ENCODE results near the gene C11orf24. TPM values are rescaled to one million over a fixed set of nuclear protein-coding genes. Genes with fewer than 3 reads are reported as not detected.
"Not testable (repeated sequence)": the region's sequence is repeated elsewhere in the genome, so short reads cannot be mapped to it uniquely, and the experiment has no call there.

C11orf24 gene
- total RNA-seq, 2 experiments from 2014 or later: 49.4 to 54.0 TPM

- ChIA-PET CTCF (interaction anchor here (7.8 kb wide), 1 partner anchor 44 kb away, joined by 109 read pairs; no protein-coding TSS in a partner anchor), POLR2A (no interaction called here)
Observed at GRCh38 chr11:68302256-68302655, 30.5 kb upstream of the C11orf24 start.

- CTCF ChIA-PET: interaction anchor here (0.7 to 7.8 kb wide), 2 partner anchors 29 to 42 kb away, joined by 3 to 109 read pairs; no protein-coding TSS in a partner anchor
- POLR2A ChIA-PET: no interaction called here
Observed at GRCh38 chr11:68300076-68300830, 28.5 kb upstream of the C11orf24 start.

DNA sequence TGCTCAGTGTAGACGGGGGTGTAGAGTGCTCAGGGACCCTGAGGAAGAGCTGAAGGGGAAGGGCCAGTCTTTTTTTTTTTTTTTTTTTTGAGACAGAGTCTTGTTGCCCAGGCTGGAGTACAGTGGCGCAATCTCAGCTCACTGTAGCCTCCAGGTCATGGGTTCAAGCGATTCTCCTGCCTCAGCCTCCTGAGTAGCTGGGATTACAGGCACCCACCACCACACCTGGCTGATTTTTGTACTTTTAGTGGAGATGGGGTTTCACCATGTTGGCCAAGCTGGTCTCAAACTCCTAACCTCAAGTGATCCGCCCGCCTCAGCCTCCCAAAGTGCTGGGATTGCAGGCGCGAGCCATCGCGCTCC is 27.7 kb upstream of the C11orf24 start:
- CTCF ChIA-PET: interaction anchor here (0.6 to 7.8 kb wide), 4 partner anchors 17 to 84 kb away, joined by 3 to 109 read pairs (median 12); no protein-coding TSS in a partner anchor
- POLR2A ChIA-PET: not testable (repeated sequence)

DNA sequence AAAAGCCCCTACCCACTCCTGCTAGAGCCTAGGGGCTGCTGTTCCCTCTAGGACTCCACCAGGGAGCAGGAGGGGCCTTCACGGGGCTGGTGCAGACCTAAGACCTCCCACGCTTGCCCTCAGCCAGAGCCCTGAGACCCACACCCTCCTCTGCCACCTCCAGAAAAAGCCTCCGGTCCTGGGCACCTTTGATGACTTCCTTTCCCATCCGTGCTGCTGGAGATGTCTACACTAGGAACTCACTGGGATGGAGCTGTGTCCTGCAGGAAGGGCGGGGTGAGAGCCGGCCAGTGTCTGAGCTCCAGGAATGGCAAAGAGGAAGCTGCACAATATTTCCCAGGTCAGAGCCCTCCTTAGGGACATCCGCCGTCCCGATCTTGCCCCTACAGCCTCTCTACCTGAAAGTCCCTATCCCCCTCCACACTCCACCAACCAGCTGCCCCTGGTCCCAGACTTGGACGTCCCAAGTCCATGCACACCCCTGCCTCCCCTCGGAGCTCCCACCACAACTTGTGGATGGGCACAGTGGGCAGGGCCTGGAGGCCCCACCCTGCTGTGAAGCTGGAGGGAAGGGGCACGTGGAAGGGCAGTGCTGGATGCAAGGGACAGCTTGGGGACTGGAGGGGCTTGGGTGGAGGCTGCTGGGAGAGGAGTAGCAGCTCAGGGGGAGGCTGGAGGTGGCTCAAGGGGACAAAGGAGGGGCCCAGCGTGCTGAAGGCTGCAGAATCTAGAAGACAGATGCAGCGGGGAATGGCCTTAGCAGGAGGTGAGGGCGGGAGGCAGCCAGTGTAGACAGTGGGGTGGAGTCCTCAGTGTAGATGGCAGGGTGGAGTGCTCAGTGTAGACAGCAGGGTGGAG is 27.1 kb upstream of the C11orf24 start:
- CTCF ChIA-PET: interaction anchor here (0.6 to 7.8 kb wide), 10 partner anchors 10 to 85 kb away, joined by 3 to 109 read pairs (median 10); partner anchors contain the start of gene C11orf24
- POLR2A ChIA-PET: no interaction called here

DNA sequence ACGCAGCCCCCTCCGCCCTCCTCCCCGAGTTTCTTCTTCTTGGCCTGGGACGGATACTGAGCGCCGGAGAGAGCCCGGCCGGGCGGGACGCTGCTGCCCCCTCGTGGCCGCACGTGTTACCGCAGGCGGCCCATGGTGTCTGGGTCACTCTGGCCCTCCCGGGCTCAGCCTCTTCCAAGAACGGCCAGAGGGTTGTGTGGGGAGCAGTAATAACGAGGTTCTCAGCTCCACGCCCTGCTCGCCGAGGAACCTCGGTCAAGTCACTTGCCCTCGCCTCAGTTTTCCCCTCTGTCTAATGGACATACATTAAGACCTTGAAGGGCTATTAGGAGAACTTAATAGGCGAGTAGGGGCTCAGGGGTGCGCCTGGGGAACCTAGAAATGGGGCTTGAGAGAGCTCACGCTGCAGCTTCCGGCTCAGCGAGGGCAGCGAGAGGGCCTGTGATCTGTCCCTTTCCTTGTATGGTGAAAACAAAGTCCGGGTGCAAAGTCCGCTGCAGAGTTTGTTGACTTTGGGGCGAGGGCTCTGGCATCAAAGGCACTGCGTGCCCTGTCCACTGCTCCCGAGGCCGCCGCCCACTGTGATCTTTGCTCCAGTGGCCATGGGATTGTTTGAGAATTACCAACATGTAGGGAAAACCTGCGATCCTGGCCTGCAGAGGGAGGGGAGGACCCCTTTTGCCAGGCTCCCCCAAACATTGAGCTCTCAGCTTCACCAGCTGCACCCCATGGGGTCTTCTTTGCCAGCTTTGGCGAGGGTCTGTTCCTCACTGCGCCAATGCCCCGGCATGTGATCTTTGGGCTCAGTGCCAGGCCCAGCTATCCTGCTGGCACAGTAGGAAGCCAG is 26.3 kb upstream of the C11orf24 start:
- ChIA-PET CTCF (interaction anchor here (1.0 to 7.8 kb wide), 10 partner anchors 10 to 52 kb away, joined by 4 to 109 read pairs (median 10); partner anchors contain the start of genes C11orf24 and LRP5), POLR2A (interaction anchor here (0.6 kb wide), 1 partner anchor 26 kb away, joined by 13 read pairs; the partner anchor contains the start of gene C11orf24)

- ChIA-PET CTCF (interaction anchor here (0.7 to 7.8 kb wide), 11 partner anchors 9 to 67 kb away, joined by 3 to 109 read pairs (median 10); partner anchors contain the start of genes C11orf24 and LRP5), POLR2A (no interaction called here)
Observed at GRCh38 chr11:68297494-68297811, 25.7 kb upstream of the C11orf24 start.

DNA sequence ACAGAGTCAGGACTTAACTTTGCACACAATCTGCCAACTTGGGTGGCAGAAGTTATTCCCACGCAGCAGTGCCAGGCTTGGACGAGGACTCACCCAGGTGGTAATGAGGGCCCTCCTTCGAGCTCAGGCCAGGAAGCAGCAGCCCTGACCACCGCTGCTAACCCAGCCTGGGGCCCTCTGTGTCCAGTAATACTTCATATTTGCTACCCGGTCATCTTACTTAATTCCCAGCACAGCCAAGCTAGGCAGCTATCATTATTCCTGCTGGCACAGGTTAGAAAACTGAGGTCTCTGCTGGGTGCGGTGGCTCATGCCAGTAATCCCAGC is 25.2 kb upstream of the C11orf24 start:
- POLR2A ChIA-PET: no interaction called here
- CTCF ChIA-PET: interaction anchor here (0.7 to 7.8 kb wide), 10 partner anchors 9 to 67 kb away, joined by 3 to 109 read pairs (median 10); partner anchors contain the start of genes C11orf24 and LRP5

GRCh38 chr11:68296344-68297051 is 24.7 kb upstream of the C11orf24 start:
- CTCF ChIA-PET: interaction anchor here (0.5 to 7.8 kb wide), 8 partner anchors 8 to 154 kb away, joined by 3 to 109 read pairs (median 13); partner anchors contain the start of gene C11orf24
- POLR2A ChIA-PET: interaction anchor here (1.7 kb wide), 1 partner anchor 39 kb away, joined by 3 read pairs; no protein-coding TSS in a partner anchor

GRCh38 chr11:68295940-68296339 is 24.2 kb upstream of the C11orf24 start:
- CTCF ChIA-PET: interaction anchor here (3.3 to 7.8 kb wide), 4 partner anchors 17 to 43 kb away, joined by 15 to 109 read pairs (median 22); partner anchors contain the start of gene C11orf24
- POLR2A ChIA-PET: interaction anchor here (1.7 kb wide), 1 partner anchor 38 kb away, joined by 3 read pairs; no protein-coding TSS in a partner anchor

DNA sequence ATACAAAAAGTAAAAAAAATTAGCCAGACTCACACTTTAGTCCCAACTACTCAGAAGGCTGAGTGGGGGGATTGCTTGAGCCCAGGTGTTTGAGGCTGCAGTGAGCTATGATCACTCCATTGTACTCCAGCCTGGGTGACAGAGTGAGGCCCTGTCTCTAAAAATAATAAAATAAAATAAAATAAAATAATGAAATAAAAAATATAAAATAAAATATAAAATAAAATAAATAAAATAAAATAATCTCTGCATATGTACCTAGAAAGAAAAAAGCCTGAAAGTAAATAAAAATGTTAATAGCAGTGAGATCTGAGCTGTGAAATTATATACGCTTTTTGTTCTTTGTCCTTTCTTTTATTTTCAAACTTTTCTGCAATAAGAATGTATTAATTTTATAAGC is 23.5 kb upstream of the C11orf24 start:
- ChIA-PET CTCF (interaction anchor here (4.3 to 7.8 kb wide), 2 partner anchors 37 to 43 kb away, joined by 20 to 109 read pairs; no protein-coding TSS in a partner anchor), POLR2A (interaction anchor here (1.7 kb wide), 1 partner anchor 37 kb away, joined by 3 read pairs; no protein-coding TSS in a partner anchor)

GRCh38 chr11:68293708-68294107 is 21.9 kb upstream of the C11orf24 start:
- ChIA-PET CTCF (no interaction called here), POLR2A (no interaction called here)

DNA sequence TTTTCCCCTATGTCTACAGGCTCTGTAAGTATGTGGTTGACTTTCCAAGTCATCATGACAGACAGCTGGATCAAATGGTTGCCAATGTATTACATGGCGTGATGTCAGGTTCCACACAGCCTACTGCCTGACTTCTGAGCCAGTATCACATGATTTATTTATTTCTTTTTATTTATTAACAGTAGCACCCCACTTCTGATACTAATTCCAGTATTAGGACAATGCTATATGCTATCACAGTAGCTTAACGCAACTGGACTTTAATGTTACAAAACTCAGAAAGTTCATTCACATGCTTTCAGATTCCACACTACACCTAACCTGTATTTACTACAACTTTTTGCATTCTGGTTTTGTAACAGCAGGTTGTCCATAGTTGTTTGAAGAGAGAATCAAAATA is 17.7 kb upstream of the C11orf24 start:
- CTCF ChIA-PET: interaction anchor here (3.0 kb wide), 1 partner anchor 8 kb away, joined by 10 read pairs; no protein-coding TSS in a partner anchor
- POLR2A ChIA-PET: no interaction called here

DNA sequence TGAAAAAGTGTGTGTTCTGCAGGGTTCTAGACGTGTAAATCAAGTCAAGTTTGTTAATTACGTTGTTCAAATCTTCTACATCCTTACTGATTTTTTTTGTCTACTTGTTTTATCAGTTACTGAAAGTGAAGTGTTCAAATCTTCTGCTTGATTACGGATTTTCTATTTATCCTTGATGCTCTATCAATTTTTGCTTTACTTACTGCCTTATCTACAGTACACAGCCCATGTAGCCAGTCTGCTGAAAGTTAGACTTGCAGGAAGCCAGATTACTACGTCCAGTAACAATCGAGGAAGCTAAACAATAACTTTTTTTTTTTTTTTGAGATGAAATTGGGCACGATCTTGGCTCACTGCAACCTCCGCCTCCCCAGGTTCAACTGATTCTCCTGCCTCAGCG is 15.6 kb upstream of the C11orf24 start:
- ChIA-PET POLR2A (no interaction called here), CTCF (interaction anchor here (0.7 to 3.0 kb wide), 2 partner anchors 10 to 118 kb away, joined by 3 to 10 read pairs; no protein-coding TSS in a partner anchor)

DNA sequence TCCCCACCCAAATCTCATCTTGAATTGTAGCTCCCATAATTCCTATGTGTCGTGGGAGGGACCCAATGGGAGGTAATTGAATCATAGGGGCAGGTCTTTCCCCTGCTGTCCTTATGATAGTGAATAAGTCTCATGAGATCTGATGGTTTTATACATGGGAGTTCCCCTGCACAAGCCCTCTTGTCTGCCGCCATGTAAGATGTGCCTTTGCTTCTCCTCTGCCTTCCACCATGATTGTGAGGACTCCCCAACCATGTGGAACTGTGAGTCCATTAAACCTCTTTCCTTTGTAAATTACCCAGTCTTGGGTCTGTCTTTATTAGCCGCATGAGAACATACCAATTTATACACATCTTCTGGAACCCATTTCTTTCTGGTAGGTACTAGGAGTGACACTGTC is 12.8 kb upstream of the C11orf24 start:
- CTCF ChIA-PET, POLR2A ChIA-PET: not testable (repeated sequence)

DNA sequence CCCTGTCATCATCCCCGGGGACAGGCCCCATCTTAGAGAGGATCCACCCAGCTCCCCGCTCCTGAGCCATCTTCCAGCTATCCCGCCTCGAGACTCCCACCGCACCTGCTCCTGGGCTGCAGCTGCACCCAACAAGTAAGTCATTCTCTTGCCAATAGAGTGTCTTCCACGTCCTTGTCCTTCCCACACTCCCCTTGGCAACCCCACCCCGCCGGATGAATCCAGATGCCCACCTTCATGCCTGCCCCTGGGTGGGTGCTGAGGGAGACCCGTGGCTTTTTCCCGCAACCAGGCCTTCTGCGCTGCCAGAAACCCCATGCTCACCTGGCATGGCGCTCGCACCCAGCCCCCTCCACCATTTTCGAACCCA is 11.1 kb upstream of the C11orf24 start:
- POLR2A ChIA-PET: interaction anchor here (1.6 kb wide), 1 partner anchor 11 kb away, joined by 5 read pairs; the partner anchor contains the start of gene C11orf24
- CTCF ChIA-PET: interaction anchor here (0.6 to 1.4 kb wide), 5 partner anchors 11 to 52 kb away, joined by 3 to 6 read pairs (median 4); partner anchors contain the start of gene C11orf24

- ChIA-PET POLR2A (interaction anchor here (1.6 kb wide), 1 partner anchor 10 kb away, joined by 5 read pairs; the partner anchor contains the start of gene C11orf24), CTCF (interaction anchor here (0.6 to 1.4 kb wide), 5 partner anchors 10 to 52 kb away, joined by 3 to 6 read pairs (median 4); partner anchors contain the start of gene C11orf24)
Observed at GRCh38 chr11:68282141-68282860, 10.5 kb upstream of the C11orf24 start.

GRCh38 chr11:68279676-68280075 is 7.9 kb upstream of the C11orf24 start:
- POLR2A ChIA-PET: no interaction called here
- CTCF ChIA-PET: interaction anchor here (0.7 to 3.0 kb wide), 4 partner anchors 9 to 95 kb away, joined by 3 to 15 read pairs (median 6); no protein-coding TSS in a partner anchor
